ENCODE data around the gene HEY2. TPM values are rescaled to one million over a fixed set of nuclear protein-coding genes. Genes with fewer than 3 reads are reported as not detected.
A peak's percentile ranks its signal among the peaks of the same experiment; 100 is the strongest.

Gene HEY2
- total RNA-seq, 1 donor from 2014 or later, result 25.6 TPM

GRCh38 chr6:125790358-125791150, 41.1 kb downstream of the HEY2 start, which contains the start of gene NCOA7:
TSS of gene NCOA7 (plus strand) at chr6:125790960. CDS start at chr6:125815355, 24,395 bp downstream.
- H3K36me3 ChIP-seq, result no peaks in the 10 kb centered on the region
- peaks cover 60% of the 10 kb centered on the region for H3K4me1 ChIP-seq
- H3K9me3 ChIP-seq (replicated peaks), result no peaks in the 10 kb centered on the region
- DNase-seq, result peak; percentile 83
- H3K4me3 ChIP-seq, result peak within 1 kb of the TSS; percentile 94
- no peaks in the 10 kb centered on the region for H3K27me3 ChIP-seq (ENCODE audit: low read depth)
- TF ChIP-seq CTCF (IDR thresholded peaks at IDR 0.05; ENCODE audit: borderline replicate concordance), result peak; percentile 26
- peak within 1 kb of the TSS; percentile 96 for H3K27ac ChIP-seq (replicated peaks)
- intact Hi-C loops (cut with micrococcal nuclease), result loop anchor here (10.0 kb wide), 1 partner anchor 54 kb away; no protein-coding TSS in a partner anchor

- Histone ChIP-seq H3K27ac (replicated peaks) (peak overlapping the region; percentile 96), H3K36me3 (no peaks in the 10 kb centered on the region), H3K27me3 (ENCODE audit: low read depth) (no peaks in the 10 kb centered on the region), H3K4me1 (peaks cover 60% of the 10 kb centered on the region), H3K4me3 (peak overlapping the region; percentile 94), H3K9me3 (replicated peaks) (no peaks in the 10 kb centered on the region)
- DNase-seq, result no peak
- intact Hi-C loops (cut with micrococcal nuclease), result loop anchor here (10.0 kb wide), 1 partner anchor 54 kb away; no protein-coding TSS in a partner anchor
- peak; percentile 65 for TF ChIP-seq CTCF (IDR thresholded peaks at IDR 0.05; ENCODE audit: borderline replicate concordance)
Measured at GRCh38 chr6:125791151-125791819, 41.9 kb downstream of the HEY2 start.

- no peak for DNase-seq
- intact Hi-C loops (cut with micrococcal nuclease), result loop anchor here (10.0 kb wide), 1 partner anchor 53 kb away; no protein-coding TSS in a partner anchor
- no peaks in the 10 kb centered on the region for H3K9me3 ChIP-seq (replicated peaks)
- no peaks in the 10 kb centered on the region for H3K27me3 ChIP-seq (ENCODE audit: low read depth)
- H3K4me1 ChIP-seq, result peaks cover 60% of the 10 kb centered on the region
- H3K4me3 ChIP-seq, result peak overlapping the region; percentile 94
- peak overlapping the region; percentile 96 for H3K27ac ChIP-seq (replicated peaks)
- no peaks in the 10 kb centered on the region for H3K36me3 ChIP-seq
- no peak for TF ChIP-seq CTCF (IDR thresholded peaks at IDR 0.05; ENCODE audit: borderline replicate concordance)
Measured at GRCh38 chr6:125791820-125792165, 42.4 kb downstream of the HEY2 start.

- Histone ChIP-seq H3K4me1 (peaks cover 60% of the 10 kb centered on the region), H3K36me3 (no peaks in the 10 kb centered on the region)
Measured at GRCh38 chr6:125792172-125792571, 42.7 kb downstream of the HEY2 start.

More at GRCh38 chr6:125792172-125792571, 42.7 kb downstream of the HEY2 start:
- DNase-seq, result no peak
- intact Hi-C loops (cut with micrococcal nuclease), result loop anchor here (10.0 kb wide), 1 partner anchor 53 kb away; no protein-coding TSS in a partner anchor
- H3K4me3 ChIP-seq, result peak overlapping the region; percentile 94
- no peaks in the 10 kb centered on the region for H3K27me3 ChIP-seq (ENCODE audit: low read depth)
- no peak for TF ChIP-seq CTCF (IDR thresholded peaks at IDR 0.05; ENCODE audit: borderline replicate concordance)
- no peaks in the 10 kb centered on the region for H3K9me3 ChIP-seq (replicated peaks)
- H3K27ac ChIP-seq (replicated peaks), result peak overlapping the region; percentile 96

Data from left ventricle myocardium inferior (tissue), 1 donor.